NCI-H748 (cell line): ENCODE data around the gene RAB3C.

Source experiments
- DNase-seq: peaks from one replicate; lab custom pipeline; 2025; ENCODE audit not compliant: unreplicated experiment; lab: John Stamatoyannopoulos, UW

RAB3C gene

DNA sequence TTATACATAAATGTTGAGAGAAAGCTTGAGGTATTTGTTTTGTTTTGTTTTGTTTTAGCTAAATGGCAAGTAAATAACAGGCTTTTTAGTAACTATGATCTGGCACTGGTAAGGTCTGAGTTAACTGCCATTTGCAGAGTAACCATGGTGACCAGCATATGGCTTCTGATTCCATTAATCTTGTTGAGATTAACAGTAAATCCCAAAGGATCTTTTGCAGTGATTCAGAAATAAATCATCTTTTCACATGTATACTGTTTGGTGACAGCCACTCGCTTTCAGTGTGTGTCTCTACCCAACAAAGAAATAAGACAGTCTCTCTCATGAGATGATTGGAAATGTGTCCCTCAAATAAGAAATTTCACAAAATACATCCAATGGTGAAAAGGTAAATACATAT, 235.6 kb downstream of the RAB3C start:
- DNase-seq, result peak; percentile 18

GRCh38 chr5:58825441-58825840, 242.6 kb downstream of the RAB3C start:
- no peak for DNase-seq

- DNase-seq, result no peak
Measured at GRCh38 chr5:58825899-58826298, 243.0 kb downstream of the RAB3C start.

DNA sequence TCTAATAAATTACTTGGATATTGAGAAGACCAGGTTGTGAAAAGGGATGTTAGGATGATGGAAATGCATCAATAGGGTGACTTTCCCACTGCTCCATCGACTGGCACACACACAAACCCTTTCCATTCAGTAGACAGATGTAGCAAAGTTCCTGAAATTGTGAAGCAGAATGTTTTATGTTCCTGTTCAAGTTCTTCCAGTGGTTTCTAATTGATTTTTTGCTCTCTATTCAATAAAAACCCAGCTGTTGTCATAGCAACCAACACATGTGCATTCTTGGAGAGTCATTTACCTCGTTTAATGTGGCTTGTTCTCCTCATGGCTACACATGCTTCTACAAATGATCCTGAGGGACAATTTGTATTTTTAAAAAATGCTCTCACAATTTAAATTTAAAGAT, 244.6 kb downstream of the RAB3C start:
- peak; percentile 68 for DNase-seq

DNA sequence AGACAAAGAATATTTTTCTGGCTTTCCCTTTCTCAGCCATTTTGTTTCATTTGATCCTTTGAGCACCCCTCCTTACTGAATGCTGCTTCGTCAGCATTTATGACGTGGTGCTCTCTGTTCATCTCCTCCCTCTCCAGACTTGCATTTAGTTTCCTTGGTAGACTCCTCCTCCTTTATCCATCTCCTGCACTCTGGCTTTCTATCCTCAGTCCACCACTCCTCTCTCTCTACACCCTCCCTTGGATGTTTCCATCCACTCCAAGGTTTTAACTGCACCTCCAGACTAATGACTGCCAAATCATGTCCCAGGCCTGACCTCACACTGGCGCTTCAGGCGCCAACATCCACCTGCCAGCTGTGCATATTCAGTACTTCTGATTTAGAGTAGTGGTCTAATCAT, 245.4 kb downstream of the RAB3C start:
- peak; percentile 36 for DNase-seq

- DNase-seq, result peak; percentile 20
Measured at GRCh38 chr5:58834242-58835225, 251.7 kb downstream of the RAB3C start.

- no peak for DNase-seq
Measured at GRCh38 chr5:58836351-58836750, 253.5 kb downstream of the RAB3C start.

- DNase-seq, result no peak
Measured at GRCh38 chr5:58838729-58839128, 255.9 kb downstream of the RAB3C start.

DNA sequence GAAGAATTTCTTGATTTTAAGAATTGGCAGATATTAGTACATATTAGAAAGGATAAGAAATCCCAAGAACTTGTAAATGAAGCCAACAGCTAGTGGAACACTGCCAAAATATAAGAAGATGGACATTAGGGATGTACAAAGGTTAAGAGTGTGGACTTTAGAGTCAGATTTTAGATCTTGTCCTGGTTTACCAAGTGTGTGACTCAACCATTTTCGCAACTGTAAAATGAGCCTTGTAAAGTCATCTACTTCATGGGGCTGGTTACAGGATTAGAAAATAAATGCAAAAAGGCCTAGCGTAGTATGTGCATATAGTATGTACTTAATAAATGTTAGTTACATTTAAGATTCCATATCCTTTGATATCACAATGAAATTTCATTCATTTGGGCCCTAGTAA, 260.0 kb downstream of the RAB3C start:
- no peak for DNase-seq

GRCh38 chr5:58844395-58844794, 261.5 kb downstream of the RAB3C start:
- DNase-seq, result no peak

GRCh38 chr5:58847041-58847440, 264.2 kb downstream of the RAB3C start:
- DNase-seq, result no peak

DNA sequence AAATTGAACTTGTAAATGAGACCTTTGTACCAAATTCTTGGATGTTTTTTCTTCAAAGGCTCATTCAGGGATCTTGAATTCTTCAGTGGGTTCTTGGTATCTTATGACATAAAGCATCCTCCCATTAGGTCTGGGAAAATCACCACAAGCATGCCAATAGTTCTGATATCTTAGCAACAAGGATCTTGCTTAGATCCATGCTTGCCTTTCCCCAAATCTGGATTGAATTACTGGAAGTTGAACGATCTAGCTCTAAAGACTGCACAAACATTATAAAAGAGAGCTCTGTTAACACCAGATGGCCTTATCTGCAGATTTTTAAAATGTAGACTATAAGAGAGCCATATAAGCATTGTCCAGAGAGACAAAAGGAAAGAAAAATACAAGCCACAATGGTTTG, 266.3 kb downstream of the RAB3C start:
- no peak for DNase-seq

GRCh38 chr5:58849921-58850667, 267.2 kb downstream of the RAB3C start:
- DNase-seq, result peak; percentile 89

GRCh38 chr5:58851153-58851552, 268.3 kb downstream of the RAB3C start:
- no peak for DNase-seq

DNA sequence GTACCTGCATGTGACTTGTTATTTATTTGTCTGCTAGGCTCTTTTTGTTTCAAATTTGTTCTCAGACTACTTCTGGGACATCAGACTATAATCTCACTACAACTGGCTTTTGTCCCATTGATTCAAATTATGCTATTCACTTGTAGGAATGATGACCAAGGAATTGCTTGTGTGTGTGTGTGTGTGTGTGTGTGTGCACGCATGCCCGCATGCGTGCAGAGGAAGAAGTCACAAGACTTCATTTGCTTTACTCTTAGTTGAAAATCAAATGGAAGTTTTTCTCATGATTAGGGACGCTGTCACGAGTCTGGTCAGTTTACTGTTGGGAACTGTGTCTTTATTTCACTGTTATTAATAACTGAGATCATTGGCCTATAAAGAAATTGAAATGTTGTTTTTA, 268.7 kb downstream of the RAB3C start:
- DNase-seq, result no peak

DNA sequence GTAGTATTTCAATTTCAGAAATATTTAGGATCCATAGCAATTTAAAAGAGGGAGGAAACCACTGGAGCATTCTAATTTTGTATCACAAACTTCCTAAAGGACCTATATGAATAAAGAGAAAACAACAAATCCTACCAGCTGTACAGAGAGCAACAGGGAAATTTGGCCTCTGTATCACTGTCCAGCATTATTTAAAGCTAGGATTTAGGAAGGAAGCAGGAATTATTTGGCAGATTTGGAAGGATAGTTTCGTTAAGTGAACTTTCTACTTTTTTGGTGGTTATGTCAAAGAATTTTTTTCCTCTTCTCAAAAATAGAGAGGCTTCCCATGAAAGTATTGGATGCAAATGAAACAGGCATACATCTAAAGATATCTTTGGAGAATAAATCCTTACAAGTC, 269.7 kb downstream of the RAB3C start:
- no peak for DNase-seq

- DNase-seq, result no peak
Measured at GRCh38 chr5:58854441-58854840, 271.6 kb downstream of the RAB3C start.

DNA sequence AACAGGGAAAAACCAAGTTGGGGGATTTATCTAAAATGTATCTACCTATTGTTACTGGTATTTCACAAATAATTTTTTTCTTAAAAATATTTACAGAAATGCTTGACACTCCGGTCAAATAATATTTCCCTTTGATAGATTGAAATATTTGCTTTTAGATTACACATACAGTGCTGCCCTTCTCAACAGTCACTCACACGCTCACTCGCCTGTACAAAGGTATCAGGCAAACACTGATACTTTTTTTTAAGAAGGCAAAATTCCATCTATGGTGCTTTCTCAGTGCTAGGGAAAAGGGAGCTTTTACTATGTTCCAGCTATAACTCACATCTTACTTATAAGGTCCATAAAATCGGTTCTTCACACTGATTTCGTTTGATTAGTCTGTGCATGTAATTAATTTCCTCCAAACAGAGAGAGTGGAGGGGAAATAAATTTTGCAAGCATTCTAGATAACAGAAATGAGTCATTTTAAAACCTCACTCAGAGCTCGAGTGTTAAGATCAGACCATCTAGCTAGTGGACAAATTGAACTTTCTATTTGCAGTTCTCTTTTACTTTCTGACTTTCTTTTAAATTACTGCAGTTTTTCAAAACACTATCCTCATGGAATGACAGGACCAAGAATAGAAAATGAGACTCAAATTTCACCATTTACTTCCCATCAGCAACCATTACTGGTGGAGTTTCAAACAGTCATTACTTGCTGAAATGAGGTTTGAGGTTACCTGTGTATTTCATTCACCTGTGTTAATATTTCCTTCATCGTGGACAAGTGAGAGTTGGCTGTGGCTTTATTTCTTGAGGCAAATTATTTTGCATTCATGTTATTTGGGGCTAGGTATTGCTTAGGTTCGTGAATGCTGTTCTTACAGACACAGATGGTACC, 273.2 kb downstream of the RAB3C start:
- no peak for DNase-seq

DNA sequence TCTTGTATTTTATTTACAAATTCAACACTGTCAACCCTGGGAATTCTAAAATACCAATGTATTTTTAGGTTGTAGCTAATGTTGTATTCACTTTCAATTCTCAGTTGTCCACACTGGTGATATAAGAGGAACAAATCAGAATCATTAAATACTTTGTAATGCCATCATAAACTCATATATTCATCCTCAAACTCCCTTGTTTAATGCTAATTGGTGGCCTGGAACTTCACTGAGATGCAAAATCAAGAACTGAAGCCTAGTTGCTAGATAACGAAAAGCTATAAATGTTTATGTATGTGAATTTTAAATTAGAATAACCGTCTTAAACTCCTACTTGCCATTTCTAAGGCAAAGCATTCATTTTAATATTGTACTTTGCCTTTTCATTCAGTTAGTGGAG, 274.7 kb downstream of the RAB3C start:
- DNase-seq, result no peak

DNA sequence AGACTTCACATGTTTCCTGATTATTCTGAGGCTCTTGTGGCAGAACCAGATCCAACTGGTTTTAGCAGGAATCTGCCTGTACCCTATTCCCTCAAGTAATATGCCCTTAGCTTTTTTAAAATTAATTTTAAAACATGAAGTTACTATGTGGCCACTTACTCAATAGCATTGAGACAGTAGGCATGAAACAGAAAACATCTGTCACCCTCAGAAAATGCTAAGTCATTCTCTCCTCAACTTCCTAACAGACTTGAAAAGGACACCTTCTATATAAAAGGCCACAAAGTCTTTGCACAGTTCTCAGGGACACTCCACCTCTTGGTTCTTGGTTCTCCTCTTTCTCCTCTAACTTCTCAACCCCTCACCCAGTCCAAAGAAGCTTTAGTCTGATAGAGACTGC, 277.8 kb downstream of the RAB3C start:
- no peak for DNase-seq

DNA sequence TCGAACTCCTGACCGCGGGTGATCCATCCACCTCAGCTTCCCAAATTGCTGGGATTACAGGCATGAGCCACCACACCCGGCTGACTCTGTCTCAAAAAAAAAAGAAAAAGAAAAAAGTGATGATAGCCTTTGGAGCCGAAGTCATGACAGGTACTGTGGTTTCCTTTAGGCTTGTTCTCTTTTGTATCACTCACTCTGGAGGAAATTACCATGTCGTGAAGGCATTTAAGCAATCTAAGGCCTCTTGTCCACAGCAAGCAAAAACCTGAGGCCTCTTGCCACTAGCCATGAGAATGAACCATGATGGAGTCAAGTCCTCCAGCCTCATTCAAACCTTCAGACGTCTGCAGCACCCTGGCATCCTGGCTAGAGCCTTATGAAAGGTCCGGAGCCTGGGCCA, 286.1 kb downstream of the RAB3C start:
- DNase-seq, result no peak
